ENCODE results near the gene TMEM52.

TMEM52 gene

DNA sequence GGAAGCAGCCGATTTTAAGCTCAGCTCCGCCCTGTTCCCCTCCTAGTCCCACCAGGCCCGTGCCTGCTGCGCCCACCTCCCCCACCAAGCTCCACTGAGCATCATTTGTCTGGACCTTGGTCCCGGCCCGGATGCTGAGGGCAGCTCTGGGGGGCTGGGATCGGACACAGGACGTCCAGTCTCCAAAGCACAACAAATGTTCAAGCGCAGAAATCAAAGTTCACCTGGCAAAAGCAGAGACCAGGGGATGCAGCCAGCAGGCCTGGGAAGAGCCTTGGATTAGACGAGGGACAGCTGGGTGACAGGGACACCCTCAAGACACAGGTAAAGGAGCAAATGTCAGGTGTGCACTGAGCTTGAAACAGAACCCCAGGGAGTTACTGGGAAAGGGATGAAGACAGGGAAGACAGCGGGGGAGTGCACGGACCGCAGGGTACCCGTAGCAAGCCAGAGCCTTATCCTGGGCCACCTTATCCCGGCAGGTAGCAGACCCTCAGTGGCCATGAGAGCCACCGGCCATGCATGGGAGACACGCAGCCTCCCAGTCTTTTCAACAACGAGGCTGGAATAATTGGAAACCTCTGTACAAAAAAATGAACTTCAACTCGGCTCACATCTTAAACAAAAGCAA, 22.2 kb upstream of the TMEM52 start:
- TF ChIP-seq FOXA1 (IDR thresholded peaks at IDR 0.05), result no peak
- TF ChIP-seq ARNT (IDR thresholded peaks at IDR 0.05), result no peak
- no peak for TF ChIP-seq FOXK2 (IDR thresholded peaks at IDR 0.05)
- no peak for TF ChIP-seq TARDBP (IDR thresholded peaks at IDR 0.05)
- ChIA-PET CTCF (interaction anchor here (0.9 to 1.8 kb wide), 2 partner anchors 22 to 103 kb away, joined by 3 to 10 read pairs; partner anchors contain the start of gene TMEM52), POLR2A (no interaction called here)
- DNase-seq (ENCODE audit: extremely low spot score), result no peak

DNA sequence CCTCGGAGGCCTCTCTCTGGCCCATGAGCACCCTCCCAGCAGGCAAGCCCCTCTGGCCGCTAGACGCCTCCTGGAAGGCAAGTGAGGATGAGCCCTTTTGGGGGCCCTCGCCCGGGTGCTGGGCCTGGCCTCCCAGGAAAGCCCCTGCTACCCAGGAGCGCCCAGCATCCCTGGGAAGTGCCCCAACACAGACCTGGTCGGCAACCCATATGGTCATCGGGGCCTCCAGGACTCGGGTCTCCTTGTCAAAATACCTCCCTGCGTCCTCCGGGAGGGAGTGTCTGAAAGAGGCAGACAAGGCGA, 21.0 kb upstream of the TMEM52 start:
- ChIA-PET CTCF (interaction anchor here (1.8 kb wide), 1 partner anchor 104 kb away, joined by 10 read pairs; no protein-coding TSS in a partner anchor), POLR2A (no interaction called here)
- no peak for DNase-seq (ENCODE audit: extremely low spot score)
- TF ChIP-seq BHLHE40 (IDR thresholded peaks at IDR 0.05; ENCODE audit: borderline replicate concordance) (no peak), CTBP1 (IDR thresholded peaks at IDR 0.05; ENCODE audit: borderline replicate concordance) (no peak), ARNT (IDR thresholded peaks at IDR 0.05) (no peak), TARDBP (IDR thresholded peaks at IDR 0.05) (no peak), FOXK2 (IDR thresholded peaks at IDR 0.05) (no peak), FOXA1 (IDR thresholded peaks at IDR 0.05) (no peak), ZNF384 (IDR thresholded peaks at IDR 0.05) (no peak), ELF4 (IDR thresholded peaks at IDR 0.05) (no peak), NFRKB (IDR thresholded peaks at IDR 0.05) (no peak), SP1 (IDR thresholded peaks at IDR 0.05) (no peak), LEF1 (IDR thresholded peaks at IDR 0.05; ENCODE audit: borderline replicate concordance) (no peak)
- TF ChIP-seq, protein P1, sequence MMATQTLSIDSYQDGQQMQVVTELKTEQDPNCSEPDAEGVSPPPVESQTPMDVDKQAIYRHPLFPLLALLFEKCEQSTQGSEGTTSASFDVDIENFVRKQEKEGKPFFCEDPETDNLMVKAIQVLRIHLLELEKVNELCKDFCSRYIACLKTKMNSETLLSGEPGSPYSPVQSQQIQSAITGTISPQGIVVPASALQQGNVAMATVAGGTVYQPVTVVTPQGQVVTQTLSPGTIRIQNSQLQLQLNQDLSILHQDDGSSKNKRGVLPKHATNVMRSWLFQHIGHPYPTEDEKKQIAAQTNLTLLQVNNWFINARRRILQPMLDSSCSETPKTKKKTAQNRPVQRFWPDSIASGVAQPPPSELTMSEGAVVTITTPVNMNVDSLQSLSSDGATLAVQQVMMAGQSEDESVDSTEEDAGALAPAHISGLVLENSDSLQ (IDR thresholded peaks at IDR 0.05), result no peak

DNA sequence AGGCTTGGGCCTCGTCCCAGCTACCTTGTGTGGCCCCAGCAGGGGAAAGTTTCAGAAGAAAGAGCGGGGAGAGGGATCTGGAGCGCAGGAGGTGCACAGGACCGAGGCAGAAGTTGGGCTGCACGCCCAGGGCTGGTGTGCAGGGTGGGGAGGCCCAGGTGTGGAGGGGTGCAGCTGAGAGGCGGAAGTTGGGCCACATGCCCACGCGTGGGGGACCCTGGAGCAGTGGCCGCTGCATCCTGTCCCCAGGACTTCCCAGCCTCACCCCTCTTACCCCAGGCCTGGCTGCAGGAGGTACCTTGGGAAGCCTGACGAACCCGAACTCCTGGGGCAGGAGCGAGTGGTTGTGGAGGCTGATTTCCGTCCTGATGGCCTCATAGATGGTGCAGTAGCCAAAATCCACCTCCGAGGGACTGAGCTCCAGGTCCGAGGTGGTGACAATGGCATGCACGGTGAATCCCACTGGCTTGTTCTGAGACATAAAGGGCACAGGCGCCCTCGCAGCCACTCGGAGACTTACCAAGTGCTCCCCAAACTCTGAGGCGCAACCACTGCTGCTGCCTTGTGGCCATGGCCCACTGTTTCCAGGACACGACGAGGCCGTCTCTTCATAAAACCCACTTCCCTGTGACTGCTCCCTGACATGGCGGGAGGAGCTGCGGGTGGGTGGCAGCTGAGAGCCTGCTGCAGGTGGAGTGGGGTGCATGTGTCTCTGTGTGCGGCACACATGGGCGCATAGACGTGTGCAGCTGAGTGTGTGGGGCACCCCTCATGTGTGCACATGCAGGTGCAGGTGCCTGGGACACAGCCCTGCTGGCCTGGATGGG, 20.4 kb upstream of the TMEM52 start:
- POLR2A ChIA-PET, result no interaction called here
- TF ChIP-seq TARDBP (IDR thresholded peaks at IDR 0.05) (no peak), FOXK2 (IDR thresholded peaks at IDR 0.05) (no peak), ZNF384 (IDR thresholded peaks at IDR 0.05) (no peak), SUZ12 (IDR thresholded peaks at IDR 0.05) (no peak), FOXA1 (IDR thresholded peaks at IDR 0.05) (no peak), HDGF (IDR thresholded peaks at IDR 0.05; ENCODE audit: borderline replicate concordance) (no peak), ARNT (IDR thresholded peaks at IDR 0.05) (no peak), CTBP1 (IDR thresholded peaks at IDR 0.05; ENCODE audit: borderline replicate concordance) (no peak), L3MBTL2 (conservative IDR thresholded peaks at IDR 0.05) (no peak), FOXM1 (IDR thresholded peaks at IDR 0.05; ENCODE audit: borderline replicate concordance) (no peak), BHLHE40 (IDR thresholded peaks at IDR 0.05; ENCODE audit: borderline replicate concordance) (no peak), LEF1 (IDR thresholded peaks at IDR 0.05; ENCODE audit: borderline replicate concordance) (no peak), ELF4 (IDR thresholded peaks at IDR 0.05) (no peak), SP1 (IDR thresholded peaks at IDR 0.05) (no peak)
- DNase-seq (ENCODE audit: extremely low spot score), result no peak
- CTCF ChIA-PET, result interaction anchor here (1.8 kb wide), 1 partner anchor 105 kb away, joined by 10 read pairs; no protein-coding TSS in a partner anchor

DNA sequence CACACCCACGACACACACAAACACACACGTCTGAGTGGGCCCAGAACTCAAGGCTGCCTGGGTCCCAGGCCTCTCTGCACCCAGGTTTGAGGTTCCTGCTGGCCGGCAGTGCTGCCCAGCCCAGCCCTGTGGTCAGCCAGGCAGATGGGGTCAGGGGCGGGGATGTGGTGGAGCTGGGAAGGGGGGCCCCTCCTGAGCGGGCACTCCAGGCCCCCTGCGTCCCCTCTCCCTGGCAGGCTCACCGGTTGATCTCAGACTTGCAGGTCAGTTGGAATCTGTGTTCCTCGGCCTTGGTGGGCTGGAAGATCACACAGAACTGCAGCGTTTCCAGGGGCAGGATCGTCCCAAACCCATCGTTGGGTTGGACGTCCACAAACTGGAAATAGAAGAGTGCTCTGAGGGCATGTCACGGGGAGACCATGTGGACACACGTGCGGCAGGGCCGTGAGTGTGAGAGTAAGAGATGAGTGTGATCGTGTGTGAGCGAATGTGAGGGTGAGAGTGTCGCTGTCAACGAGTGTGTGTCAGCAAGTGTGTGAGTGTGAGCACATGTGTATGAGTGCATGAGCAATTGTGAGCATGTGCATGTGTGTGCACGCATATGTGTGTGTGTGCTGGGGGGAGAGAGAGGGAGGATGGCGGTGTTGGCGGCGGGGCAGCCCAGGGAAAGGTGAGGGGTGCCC, 19.7 kb upstream of the TMEM52 start:
- no peak for DNase-seq (ENCODE audit: extremely low spot score)
- CTCF ChIA-PET, result no interaction called here
- TF ChIP-seq, protein P1 (IDR thresholded peaks at IDR 0.05), result no peak
- TF ChIP-seq L3MBTL2 (conservative IDR thresholded peaks at IDR 0.05) (no peak), NFRKB (IDR thresholded peaks at IDR 0.05) (no peak), HDGF (IDR thresholded peaks at IDR 0.05; ENCODE audit: borderline replicate concordance) (no peak), ARNT (IDR thresholded peaks at IDR 0.05) (no peak), FOXM1 (IDR thresholded peaks at IDR 0.05; ENCODE audit: borderline replicate concordance) (no peak), SP1 (IDR thresholded peaks at IDR 0.05) (no peak), FOXK2 (IDR thresholded peaks at IDR 0.05) (no peak), LEF1 (IDR thresholded peaks at IDR 0.05; ENCODE audit: borderline replicate concordance) (no peak), FOXA1 (IDR thresholded peaks at IDR 0.05) (no peak), CTBP1 (IDR thresholded peaks at IDR 0.05; ENCODE audit: borderline replicate concordance) (no peak), ELF4 (IDR thresholded peaks at IDR 0.05) (no peak), SUZ12 (IDR thresholded peaks at IDR 0.05) (no peak), TARDBP (IDR thresholded peaks at IDR 0.05) (no peak), ZNF384 (IDR thresholded peaks at IDR 0.05) (no peak)
- POLR2A ChIA-PET, result no interaction called here

DNA sequence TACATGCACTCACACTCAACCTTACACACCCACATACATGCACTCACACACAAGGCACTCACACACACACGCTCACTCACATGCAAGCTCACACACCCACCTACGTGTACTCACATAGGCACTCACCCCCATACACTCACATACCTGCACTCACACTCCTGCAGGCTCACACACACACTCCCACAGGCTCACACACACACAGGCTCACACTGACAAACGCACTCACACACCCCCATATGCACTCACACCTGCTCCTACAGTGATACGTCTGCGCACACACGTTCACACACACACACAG, 19.1 kb upstream of the TMEM52 start:
- POLR2A ChIA-PET, result no interaction called here
- CTCF ChIA-PET, result no interaction called here
- TF ChIP-seq LEF1 (IDR thresholded peaks at IDR 0.05; ENCODE audit: borderline replicate concordance), result no peak
- TF ChIP-seq NFRKB (IDR thresholded peaks at IDR 0.05), result no peak
- TF ChIP-seq BHLHE40 (IDR thresholded peaks at IDR 0.05; ENCODE audit: borderline replicate concordance), result no peak
- TF ChIP-seq CTBP1 (IDR thresholded peaks at IDR 0.05; ENCODE audit: borderline replicate concordance), result no peak
- TF ChIP-seq ARNT (IDR thresholded peaks at IDR 0.05), result no peak
- DNase-seq (ENCODE audit: extremely low spot score), result no peak

DNA sequence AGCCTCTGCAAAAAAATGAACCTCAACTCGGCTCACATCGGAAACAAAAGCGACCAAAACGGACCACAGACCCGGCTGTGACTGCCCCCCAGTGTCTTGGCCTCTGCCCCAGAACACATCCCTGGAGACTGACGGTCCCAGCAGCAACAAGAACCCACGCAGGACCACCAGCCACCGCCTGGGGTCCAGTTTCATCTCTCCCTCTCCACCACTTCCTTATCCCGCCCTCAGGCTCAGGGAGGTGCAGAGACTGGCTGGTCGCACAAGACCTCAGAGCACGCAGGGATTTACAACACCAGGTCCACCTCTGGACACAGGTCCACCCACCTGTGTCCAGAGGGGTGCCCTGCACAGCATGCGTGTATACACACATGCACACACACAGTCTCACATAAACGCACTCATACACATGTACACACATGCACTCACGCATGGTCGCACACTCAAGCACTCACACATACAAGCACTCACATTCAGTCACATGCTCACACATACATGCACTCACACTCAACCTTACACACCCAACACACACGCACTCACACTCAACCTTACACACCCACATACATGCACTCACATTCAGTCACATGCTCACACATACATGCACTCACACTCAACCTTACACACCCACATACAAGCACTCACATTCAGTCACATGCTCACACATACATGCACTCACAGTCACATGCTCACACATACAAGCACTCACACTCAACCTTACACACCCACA, 18.6 kb upstream of the TMEM52 start:
- CTCF ChIA-PET, result no interaction called here
- no peak for DNase-seq (ENCODE audit: extremely low spot score)
- TF ChIP-seq L3MBTL2 (conservative IDR thresholded peaks at IDR 0.05), result no peak
- TF ChIP-seq SP1 (IDR thresholded peaks at IDR 0.05), result no peak
- TF ChIP-seq ARNT (IDR thresholded peaks at IDR 0.05), result no peak
- no peak for TF ChIP-seq FOXK2 (IDR thresholded peaks at IDR 0.05)
- no peak for TF ChIP-seq CTBP1 (IDR thresholded peaks at IDR 0.05; ENCODE audit: borderline replicate concordance)
- TF ChIP-seq, protein P1 (IDR thresholded peaks at IDR 0.05), result no peak
- no peak for TF ChIP-seq SUZ12 (IDR thresholded peaks at IDR 0.05)
- TF ChIP-seq ZNF384 (IDR thresholded peaks at IDR 0.05), result no peak
- no peak for TF ChIP-seq HDGF (IDR thresholded peaks at IDR 0.05; ENCODE audit: borderline replicate concordance)
- POLR2A ChIA-PET, result no interaction called here

Data from HEK293T (cell line).